ENCODE data around the gene R3HCC1L.
"Not testable (repeated sequence)": the region's sequence is repeated elsewhere in the genome, so short reads cannot be mapped to it uniquely, and the experiment has no call there.

GRCh38 chr10:98182351-98182915, 48.0 kb downstream of the R3HCC1L start:
- not testable (repeated sequence) for TF ChIP-seq POLR2A (IDR thresholded peaks at IDR 0.05)
- TF ChIP-seq, protein P1, sequence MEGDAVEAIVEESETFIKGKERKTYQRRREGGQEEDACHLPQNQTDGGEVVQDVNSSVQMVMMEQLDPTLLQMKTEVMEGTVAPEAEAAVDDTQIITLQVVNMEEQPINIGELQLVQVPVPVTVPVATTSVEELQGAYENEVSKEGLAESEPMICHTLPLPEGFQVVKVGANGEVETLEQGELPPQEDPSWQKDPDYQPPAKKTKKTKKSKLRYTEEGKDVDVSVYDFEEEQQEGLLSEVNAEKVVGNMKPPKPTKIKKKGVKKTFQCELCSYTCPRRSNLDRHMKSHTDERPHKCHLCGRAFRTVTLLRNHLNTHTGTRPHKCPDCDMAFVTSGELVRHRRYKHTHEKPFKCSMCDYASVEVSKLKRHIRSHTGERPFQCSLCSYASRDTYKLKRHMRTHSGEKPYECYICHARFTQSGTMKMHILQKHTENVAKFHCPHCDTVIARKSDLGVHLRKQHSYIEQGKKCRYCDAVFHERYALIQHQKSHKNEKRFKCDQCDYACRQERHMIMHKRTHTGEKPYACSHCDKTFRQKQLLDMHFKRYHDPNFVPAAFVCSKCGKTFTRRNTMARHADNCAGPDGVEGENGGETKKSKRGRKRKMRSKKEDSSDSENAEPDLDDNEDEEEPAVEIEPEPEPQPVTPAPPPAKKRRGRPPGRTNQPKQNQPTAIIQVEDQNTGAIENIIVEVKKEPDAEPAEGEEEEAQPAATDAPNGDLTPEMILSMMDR (IDR thresholded peaks at IDR 0.05), result not testable (repeated sequence)

All from thyroid gland (tissue), 4 donors.